B cell (primary cell): ENCODE results near the gene PCK1. TPM values are rescaled to one million over a fixed set of nuclear protein-coding genes. Genes with fewer than 3 reads are reported as not detected.

ENCODE experiments used
- ATAC-seq: fragments of 200-7000 bp; cut with Tn5 transposase; one replicate; pipeline ENCODE4 v1.10.0; 2021; ENCODE audit warnings: low read depth, mild to moderate bottlenecking, moderate number of reproducible peaks, moderate library complexity
- CTCF ChIA-PET: fragments of 350-600 bp; sonication (Branson Sonifier 250); formaldehyde crosslinking; loops from one replicate; lab custom pipeline; 2021; ENCODE audit warnings: antibody characterized with exemption, inconsistent platforms; lab: Charles Lee
- POLR2A ChIA-PET: fragments of 350-600 bp; sonication (Branson Sonifier 250); formaldehyde crosslinking; loops from one replicate; lab custom pipeline; 2021; ENCODE audit warnings: antibody characterized with exemption; lab: Charles Lee
- DNase-seq: peaks from one replicate; pipeline ENCODE4 v3.0.0; 2013
- H2AFZ ChIP-seq: 2 replicates; pipeline ENCODE4 v1.6.1; 2012; ENCODE audit warnings: mild to moderate bottlenecking, low read depth, low read length; ENCODE audit not compliant: insufficient read depth, poor library complexity, severe bottlenecking
- H3K27ac ChIP-seq, 2 donors: 1 replicate in 1 of 2; 2 replicates in 1 of 2; pipeline ENCODE4 v1.5.1; 2012 to 2013; ENCODE audit warnings: low read length in 2 of 2, mild to moderate bottlenecking in 2 of 2, moderate library complexity in 1 of 2
- H3K27me3 ChIP-seq, 4 experiments: fragments of 200-600 bp in 1 of 4; sonication (generic) in 1 of 4; replicated peaks in 1 of 4; 1 replicate in 2 of 4; 2 replicates in 2 of 4; pipeline versions ENCODE4 v1.6.1 to v1.7.0; 2013 to 2016; ENCODE audit warnings: low read length in 3 of 4, mild to moderate bottlenecking in 2 of 4, mixed read lengths in 1 of 4, moderate library complexity in 1 of 4; ENCODE audit not compliant: insufficient read depth in 4 of 4, control insufficient read depth in 3 of 4; ENCODE audit errors: control extremely low read depth in 1 of 4
- H3K36me3 ChIP-seq, 2 experiments: replicated peaks in 1 of 2; 1 replicate in 1 of 2; 2 replicates in 1 of 2; pipeline versions ENCODE4 v1.6.1 to v1.7.1; 2013; ENCODE audit warnings: low read length in 1 of 2; ENCODE audit not compliant: insufficient read depth in 2 of 2, control insufficient read depth in 1 of 2; ENCODE audit errors: control extremely low read depth in 1 of 2, extremely low read depth in 1 of 2
- H3K4me1 ChIP-seq, 2 donors: fragments of 200-600 bp in 1 of 2; sonication (generic) in 1 of 2; 1 replicate in 1 of 2; 2 replicates in 1 of 2; pipeline versions ENCODE4 v1.5.1 to v1.6.1; 2013 to 2017; ENCODE audit warnings: low read length in 2 of 2; ENCODE audit not compliant: control insufficient read depth in 2 of 2, insufficient read depth in 2 of 2
- H3K4me2 ChIP-seq: replicated peaks from 2 replicates; pipeline ENCODE3; 2012; ENCODE audit warnings: mild to moderate bottlenecking, low read depth, low read length; ENCODE audit not compliant: poor library complexity, severe bottlenecking
- H3K4me3 ChIP-seq, 5 experiments: fragments of 200-600 bp in 1 of 5; sonication (generic) in 1 of 5; 1 replicate in 3 of 5; 2 replicates in 2 of 5; pipeline versions ENCODE4 v1.5.1 to v1.7.0; 2011 to 2016; ENCODE audit warnings: low read length in 4 of 5, mild to moderate bottlenecking in 4 of 5, low read depth in 2 of 5, control low read depth in 1 of 5, moderate library complexity in 1 of 5; ENCODE audit not compliant: insufficient read depth in 1 of 5; ENCODE audit errors: control extremely low read depth in 1 of 5, extremely low read depth in 1 of 5
- H3K79me2 ChIP-seq: fragments of 200-600 bp; sonication (generic); one replicate; pipeline ENCODE4 v1.6.0; 2016; ENCODE audit warnings: low read length; ENCODE audit not compliant: control insufficient read depth, insufficient read depth
- H3K9ac ChIP-seq: fragments of 200-600 bp; sonication (generic); 2 replicates; pipeline ENCODE4 v1.6.1; 2017; ENCODE audit warnings: mild to moderate bottlenecking, low read length, moderate library complexity
- H3K9me3 ChIP-seq, 3 donors: one replicate each; pipeline versions ENCODE4 v1.6.1 to v1.7.1; 2013; ENCODE audit warnings: low read length in 2 of 3; ENCODE audit not compliant: control insufficient read depth in 2 of 3, insufficient read depth in 1 of 3; ENCODE audit errors: control extremely low read depth in 1 of 3
- H4K20me1 ChIP-seq: 2 replicates; pipeline ENCODE4 v1.6.0; 2012; ENCODE audit warnings: mild to moderate bottlenecking, low read length; ENCODE audit not compliant: insufficient read depth, control insufficient read depth, poor library complexity, severe bottlenecking
- H3K27ac Mint-ChIP-seq: one replicate; pipeline ENCODE4 v1.8.0; 2021; ENCODE audit warnings: mixed read lengths
- H3K27me3 Mint-ChIP-seq: one replicate; pipeline ENCODE4 v1.8.0; 2021; ENCODE audit warnings: mixed read lengths
- H3K4me1 Mint-ChIP-seq: one replicate; pipeline ENCODE4 v1.8.0; 2021; ENCODE audit warnings: mixed read lengths
- H3K4me3 Mint-ChIP-seq: one replicate; pipeline ENCODE4 v1.8.0; 2021; ENCODE audit warnings: mixed read lengths
- H3K9me3 Mint-ChIP-seq: one replicate; pipeline ENCODE4 v1.8.0; 2022; ENCODE audit warnings: mixed read lengths; ENCODE audit not compliant: insufficient read depth
- EZH2 ChIP-seq: IDR thresholded peaks from 2 replicates; pipeline ENCODE4 v1.6.1; 2012; ENCODE audit warnings: borderline replicate concordance, low read depth, mild to moderate bottlenecking, moderate library complexity, low read length; ENCODE audit not compliant: insufficient read depth, poor library complexity, severe bottlenecking
- whole genome bisulfite sequencing: methylation state at CpG from one replicate; pipeline ENCODE4 v1.1.5; 2013; ENCODE audit warnings: missing lambda C conversion rate; ENCODE audit not compliant: insufficient coverage; 5-methylcytosine and 5-hydroxymethylcytosine counted together
- intact Hi-C: fragments of 100-400 bp; cut with micrococcal nuclease; formaldehyde crosslinking; loops from one replicate; pipeline ENCODE4 v1.10.0; 2022
- polyA plus RNA-seq: library from polyadenylated mRNA; depleted of rRNA; stranded (reverse); fragments of >200 nt; gene quantifications from 2 replicates; pipeline ENCODE4 v1.2.3, GENCODE V29; 2012
- total RNA-seq, 2 donors: library from RNA; stranded (reverse); fragments of 120-200 nt in 1 of 2; gene quantifications; 1 replicate in 1 of 2; 2 replicates in 1 of 2; pipeline versions ENCODE4 v1.2.3 to v1.2.4, GENCODE V29; 2013 to 2022
- TF ChIP-seq, protein P1 (sequence below): fragments of 200-600 bp; IDR thresholded peaks from one replicate; pipeline ENCODE4 v1.8.0; 2022; ENCODE audit warnings: antibody characterized with exemption, mild to moderate bottlenecking

Gene PCK1
- total and polyA plus RNA-seq, 2 donors (not counting 1 experiment from before 2014, with no cell fraction given): not detected

DNA sequence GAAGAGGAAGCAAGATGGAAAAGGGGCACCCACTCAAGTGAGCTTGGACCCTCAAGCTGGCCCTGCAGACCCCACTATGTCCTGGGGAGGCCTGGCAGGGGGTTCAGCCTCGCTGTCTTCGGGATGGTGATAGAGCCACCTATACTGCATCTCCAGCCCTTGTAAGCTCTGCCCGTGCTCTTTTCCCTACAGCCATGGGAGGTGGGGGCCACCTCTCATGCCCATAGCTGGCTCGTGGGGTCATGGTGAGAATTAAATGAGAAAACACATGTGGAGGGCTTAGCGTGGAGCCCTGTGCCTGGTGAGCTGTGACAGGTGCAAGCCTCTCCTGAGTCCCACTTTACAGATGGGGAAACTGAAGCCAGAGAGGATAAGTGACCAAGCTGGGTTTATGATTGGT is 27.7 kb downstream of the PCK1 start:
- no peak overlapping the region for H3K4me2 ChIP-seq
- DNase-seq: no peak
- H3K4me1 Mint-ChIP-seq: peaks cover 4% of the 10 kb centered on the region
- no peak overlapping the region for H3K4me3 Mint-ChIP-seq
- ChIA-PET CTCF (interaction anchor here (0.7 kb wide), 1 partner anchor 93 kb away, joined by 3 read pairs; no protein-coding TSS in a partner anchor), POLR2A (no interaction called here)
- H3K27ac Mint-ChIP-seq: no peak overlapping the region
- H3K79me2 ChIP-seq: no peaks in the 10 kb centered on the region
- no CpG with 5 or more reads among the region's 5 CpGs for WGBS
- ATAC-seq: no peak
- H3K4me1 ChIP-seq: peaks cover 0 to 6% of the 10 kb centered on the region in 2 donors
- H4K20me1 ChIP-seq: no peaks in the 10 kb centered on the region
- peaks cover 0 to 14% (median 2%) of the 10 kb centered on the region in 4 experiments for H3K27me3 ChIP-seq
- no peak overlapping the region for H2AFZ ChIP-seq
- H3K27ac ChIP-seq: no peak overlapping the region
- no peak overlapping the region for H3K9ac ChIP-seq
- H3K9me3 Mint-ChIP-seq: peaks cover 3% of the 10 kb centered on the region
- peaks cover 34% of the 10 kb centered on the region for H3K27me3 Mint-ChIP-seq
- H3K9me3 ChIP-seq: peaks cover 0 to 26% (median 6%) of the 10 kb centered on the region in 3 donors
- no peaks in the 10 kb centered on the region for H3K36me3 ChIP-seq
- TF ChIP-seq, protein P1, sequence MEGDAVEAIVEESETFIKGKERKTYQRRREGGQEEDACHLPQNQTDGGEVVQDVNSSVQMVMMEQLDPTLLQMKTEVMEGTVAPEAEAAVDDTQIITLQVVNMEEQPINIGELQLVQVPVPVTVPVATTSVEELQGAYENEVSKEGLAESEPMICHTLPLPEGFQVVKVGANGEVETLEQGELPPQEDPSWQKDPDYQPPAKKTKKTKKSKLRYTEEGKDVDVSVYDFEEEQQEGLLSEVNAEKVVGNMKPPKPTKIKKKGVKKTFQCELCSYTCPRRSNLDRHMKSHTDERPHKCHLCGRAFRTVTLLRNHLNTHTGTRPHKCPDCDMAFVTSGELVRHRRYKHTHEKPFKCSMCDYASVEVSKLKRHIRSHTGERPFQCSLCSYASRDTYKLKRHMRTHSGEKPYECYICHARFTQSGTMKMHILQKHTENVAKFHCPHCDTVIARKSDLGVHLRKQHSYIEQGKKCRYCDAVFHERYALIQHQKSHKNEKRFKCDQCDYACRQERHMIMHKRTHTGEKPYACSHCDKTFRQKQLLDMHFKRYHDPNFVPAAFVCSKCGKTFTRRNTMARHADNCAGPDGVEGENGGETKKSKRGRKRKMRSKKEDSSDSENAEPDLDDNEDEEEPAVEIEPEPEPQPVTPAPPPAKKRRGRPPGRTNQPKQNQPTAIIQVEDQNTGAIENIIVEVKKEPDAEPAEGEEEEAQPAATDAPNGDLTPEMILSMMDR: no peak
- TF ChIP-seq EZH2: no peak
- intact Hi-C loops: no loop called here
- H3K4me3 ChIP-seq: no peak overlapping the region

DNA sequence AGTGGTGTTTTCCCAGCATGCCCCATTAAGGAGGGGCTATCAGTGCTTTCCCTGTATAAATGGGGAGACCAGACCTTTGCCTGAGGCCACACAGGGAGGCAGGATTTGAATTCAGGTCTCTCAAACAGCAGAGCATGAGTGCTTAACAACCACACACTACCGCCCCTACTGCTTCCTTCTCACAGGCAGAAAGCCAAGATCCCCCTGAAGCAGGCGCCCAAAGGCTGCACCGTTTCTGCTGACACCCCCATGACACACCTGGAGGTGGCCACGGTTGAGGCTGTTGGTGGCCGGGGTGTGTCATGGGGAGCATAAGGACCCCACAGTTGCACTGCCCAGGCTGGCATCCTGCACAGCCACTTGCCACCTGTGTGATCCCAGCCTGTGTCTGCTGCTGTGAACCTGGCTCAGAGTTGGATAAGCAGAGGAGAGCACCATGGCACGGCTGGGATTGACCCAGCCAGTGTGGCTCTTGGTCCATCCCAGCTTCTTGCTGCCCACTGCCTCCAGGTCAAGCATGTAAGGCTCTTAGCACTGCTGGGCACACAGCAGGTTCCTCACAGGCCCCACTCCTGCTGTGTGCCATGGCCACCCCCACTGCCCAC is 28.3 kb downstream of the PCK1 start:
- TF ChIP-seq, protein P1: no peak
- TF ChIP-seq EZH2: no peak
- Histone ChIP-seq H3K36me3 (no peaks in the 10 kb centered on the region), H3K27me3 (peaks cover 0 to 8% (median 2%) of the 10 kb centered on the region in 4 experiments), H3K4me1 (peaks cover 0 to 12% of the 10 kb centered on the region in 2 donors), H4K20me1 (no peaks in the 10 kb centered on the region), H3K27ac (no peak overlapping the region), H2AFZ (no peak overlapping the region), H3K79me2 (no peaks in the 10 kb centered on the region), H3K4me2 (no peak overlapping the region), H3K9me3 (peaks cover 0 to 21% (median 6%) of the 10 kb centered on the region in 3 donors), H3K9ac (no peak overlapping the region), H3K4me3 (no peak overlapping the region)
- H3K4me1 Mint-ChIP-seq: peaks cover 6% of the 10 kb centered on the region
- intact Hi-C loops: no loop called here
- peaks cover 3% of the 10 kb centered on the region for H3K9me3 Mint-ChIP-seq
- no peak for ATAC-seq
- ChIA-PET POLR2A (no interaction called here), CTCF (no interaction called here)
- DNase-seq: no peak
- H3K4me3 Mint-ChIP-seq: no peak overlapping the region
- peaks cover 30% of the 10 kb centered on the region for H3K27me3 Mint-ChIP-seq
- 86% methylated on average over 6 of the region's 6 CpGs for WGBS
- no peak overlapping the region for H3K27ac Mint-ChIP-seq
